Choroid plexus epithelial cell (primary cell): ENCODE measurements around the gene PERCC1.

Experiments used
- DNase-seq: peaks from one replicate; pipeline ENCODE4 v3.0.0-alpha.2; 2010; ENCODE audit warnings: low read depth
- H3K4me3 ChIP-seq: 2 replicates; pipeline ENCODE4 v1.5.1; 2011; ENCODE audit warnings: low read depth, mild to moderate bottlenecking, control low read depth, low read length, moderate library complexity
- CTCF ChIP-seq: conservative IDR thresholded peaks from 2 replicates; pipeline ENCODE4 v1.5.1; 2011; ENCODE audit warnings: low read depth, mild to moderate bottlenecking, control low read depth, inconsistent platforms, low read length, moderate library complexity

The PERCC1 gene

GRCh38 chr16:1450841-1451240, 20.0 kb downstream of the PERCC1 start:
- H3K4me3 ChIP-seq = no peak overlapping the region
- no peak for DNase-seq
- TF ChIP-seq CTCF = no peak

- DNase-seq = no peak
- no peak for TF ChIP-seq CTCF
- no peak overlapping the region for H3K4me3 ChIP-seq
Measured at GRCh38 chr16:1451702-1452392, 21.0 kb downstream of the PERCC1 start.

- no peak overlapping the region for H3K4me3 ChIP-seq
- no peak for DNase-seq
- no peak for TF ChIP-seq CTCF
Measured at GRCh38 chr16:1452530-1452929, 21.7 kb downstream of the PERCC1 start.

GRCh38 chr16:1453316-1453715, 22.4 kb downstream of the PERCC1 start:
- no peak for DNase-seq
- H3K4me3 ChIP-seq = no peak overlapping the region
- TF ChIP-seq CTCF = no peak

GRCh38 chr16:1454561-1454960, 23.7 kb downstream of the PERCC1 start:
- no peak overlapping the region for H3K4me3 ChIP-seq
- no peak for TF ChIP-seq CTCF
- DNase-seq = no peak

GRCh38 chr16:1455190-1456171, 24.6 kb downstream of the PERCC1 start:
- no peak for TF ChIP-seq CTCF
- DNase-seq = no peak
- H3K4me3 ChIP-seq = no peak overlapping the region
